Right kidney (tissue), 1 donor: ENCODE results near the gene SURF4.
"Not testable (repeated sequence)": the region's sequence is repeated elsewhere in the genome, so short reads cannot be mapped to it uniquely, and the experiment has no call there.

ENCODE experiments used
- DNase-seq: peaks from one replicate; pipeline ENCODE4 v3.0.0-alpha.2; 2016

SURF4 gene

GRCh38 chr9:133334161-133334560 is 41.7 kb downstream of the SURF4 start:
- DNase-seq, result no peak

GRCh38 chr9:133333566-133333965 is 42.3 kb downstream of the SURF4 start:
- no peak for DNase-seq

GRCh38 chr9:133333011-133333410 is 42.8 kb downstream of the SURF4 start:
- no peak for DNase-seq

- DNase-seq, result no peak
Observed at GRCh38 chr9:133332381-133332730, 43.5 kb downstream of the SURF4 start.

GRCh38 chr9:133331641-133332380 is 44.0 kb downstream of the SURF4 start:
- DNase-seq, result no peak

- no peak for DNase-seq
Observed at GRCh38 chr9:133331221-133331620, 44.6 kb downstream of the SURF4 start.

- DNase-seq, result not testable (repeated sequence)
Observed at GRCh38 chr9:133329306-133330156, 46.3 kb downstream of the SURF4 start.

- DNase-seq, result no peak
Observed at GRCh38 chr9:133327834-133328484, 47.9 kb downstream of the SURF4 start.

- not testable (repeated sequence) for DNase-seq
Observed at GRCh38 chr9:133327021-133327420, 48.8 kb downstream of the SURF4 start.

GRCh38 chr9:133323991-133324703 is 51.7 kb downstream of the SURF4 start:
- no peak for DNase-seq

GRCh38 chr9:133323211-133323610 is 52.6 kb downstream of the SURF4 start:
- no peak for DNase-seq

- no peak for DNase-seq
Observed at GRCh38 chr9:133322701-133323100, 53.2 kb downstream of the SURF4 start.

GRCh38 chr9:133321411-133321935 is 54.4 kb downstream of the SURF4 start:
- DNase-seq, result no peak

GRCh38 chr9:133320421-133320881 is 55.4 kb downstream of the SURF4 start:
- DNase-seq, result no peak

- not testable (repeated sequence) for DNase-seq
Observed at GRCh38 chr9:133317551-133317950, 58.3 kb downstream of the SURF4 start.

- DNase-seq, result no peak
Observed at GRCh38 chr9:133315997-133316396, 59.9 kb downstream of the SURF4 start.
